Measurements from ENCODE around the gene HYKK.

DNA sequence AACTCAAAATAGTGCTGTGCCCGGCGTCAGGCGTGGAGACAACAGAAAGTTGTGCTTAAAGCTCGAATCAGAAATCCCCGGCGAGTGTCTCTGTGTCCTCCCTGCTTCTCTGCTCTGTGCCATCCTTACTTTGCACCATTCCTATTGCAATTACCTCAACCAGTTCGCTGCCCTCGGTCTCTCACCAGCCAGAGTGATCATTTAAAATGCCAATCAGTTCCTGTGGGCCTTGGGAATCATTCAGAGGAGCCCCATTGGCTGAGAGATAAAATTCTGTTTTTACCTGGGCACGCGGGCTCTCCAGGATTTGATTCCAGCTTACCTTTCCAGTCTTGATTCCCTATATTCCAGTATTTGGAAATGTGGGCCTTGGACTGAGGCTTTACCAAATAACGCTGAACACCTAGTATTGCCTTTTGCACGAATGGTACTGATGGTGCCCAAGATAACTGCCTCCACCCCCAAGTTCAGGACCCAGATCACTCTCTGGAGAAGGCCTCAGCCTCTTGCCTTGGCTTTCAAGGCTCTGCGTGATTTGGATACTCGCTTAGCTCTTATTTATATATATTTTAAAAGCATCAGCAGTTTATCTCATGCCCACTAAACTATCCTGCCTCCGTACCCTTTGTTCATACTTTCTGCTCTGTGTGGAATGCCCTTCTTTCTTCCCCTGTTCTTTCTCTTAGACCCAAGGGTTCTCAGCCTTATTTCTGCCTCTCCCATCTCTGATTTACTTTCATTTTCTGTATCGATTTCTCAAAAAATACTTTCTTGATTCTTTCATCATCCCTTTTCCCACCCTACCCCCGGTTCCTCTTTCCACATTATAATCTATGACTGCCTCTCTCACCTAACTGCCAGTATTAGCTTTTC, 33.7 kb downstream of the HYKK start:
- TF ChIP-seq, protein P1, sequence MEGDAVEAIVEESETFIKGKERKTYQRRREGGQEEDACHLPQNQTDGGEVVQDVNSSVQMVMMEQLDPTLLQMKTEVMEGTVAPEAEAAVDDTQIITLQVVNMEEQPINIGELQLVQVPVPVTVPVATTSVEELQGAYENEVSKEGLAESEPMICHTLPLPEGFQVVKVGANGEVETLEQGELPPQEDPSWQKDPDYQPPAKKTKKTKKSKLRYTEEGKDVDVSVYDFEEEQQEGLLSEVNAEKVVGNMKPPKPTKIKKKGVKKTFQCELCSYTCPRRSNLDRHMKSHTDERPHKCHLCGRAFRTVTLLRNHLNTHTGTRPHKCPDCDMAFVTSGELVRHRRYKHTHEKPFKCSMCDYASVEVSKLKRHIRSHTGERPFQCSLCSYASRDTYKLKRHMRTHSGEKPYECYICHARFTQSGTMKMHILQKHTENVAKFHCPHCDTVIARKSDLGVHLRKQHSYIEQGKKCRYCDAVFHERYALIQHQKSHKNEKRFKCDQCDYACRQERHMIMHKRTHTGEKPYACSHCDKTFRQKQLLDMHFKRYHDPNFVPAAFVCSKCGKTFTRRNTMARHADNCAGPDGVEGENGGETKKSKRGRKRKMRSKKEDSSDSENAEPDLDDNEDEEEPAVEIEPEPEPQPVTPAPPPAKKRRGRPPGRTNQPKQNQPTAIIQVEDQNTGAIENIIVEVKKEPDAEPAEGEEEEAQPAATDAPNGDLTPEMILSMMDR (IDR thresholded peaks at IDR 0.05 in 4 of 5, conservative IDR thresholded peaks at IDR 0.05 in 1 of 5): peak in 1 of 5 experiments; percentile 1
- TF ChIP-seq POLR2A (IDR thresholded peaks at IDR 0.05): no peak

All from gastrocnemius medialis (tissue), 4 donors.